ENCODE results near the gene TSFM. TPM values are rescaled to one million over a fixed set of nuclear protein-coding genes. Genes with fewer than 3 reads are reported as not detected.

TSFM gene
- total and polyA plus RNA-seq, 2 of the 13 experiments (the other 11 are each of a cell fraction or from before 2014, with no cell fraction given), result 29.8 to 68.3 TPM

DNA sequence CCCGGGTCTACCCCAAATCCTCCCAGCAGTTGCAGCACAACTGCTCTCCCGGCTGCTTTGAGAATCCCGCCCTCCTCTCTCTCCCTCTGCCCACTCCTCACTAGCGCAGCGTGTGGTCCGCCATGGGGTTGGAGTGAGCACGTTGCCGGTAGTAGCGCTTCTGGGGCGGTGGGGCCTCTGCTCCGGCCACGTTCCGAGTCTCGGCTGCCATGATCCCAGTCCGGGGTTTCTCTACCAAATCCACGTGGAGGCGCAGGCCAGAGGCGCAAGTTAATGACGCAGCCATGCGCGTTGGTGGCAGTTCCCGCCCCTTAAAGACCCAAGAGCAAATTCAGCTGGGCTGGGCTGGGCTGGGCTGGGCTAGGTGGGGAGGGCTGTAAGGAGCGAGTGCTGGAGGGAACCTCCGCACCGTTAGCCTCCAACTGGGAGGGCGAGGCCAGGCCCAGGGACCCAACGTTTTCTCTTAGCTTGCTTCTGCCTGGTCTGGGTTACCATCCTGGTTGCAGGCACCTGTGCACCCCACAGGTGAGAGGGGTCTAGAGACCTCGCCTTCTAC, 10.6 kb upstream of the TSFM start, which contains the start of gene METTL1 (continued):
- TF ChIP-seq ZGPAT (CRISPR knock-in tag; IDR thresholded peaks at IDR 0.05) (peak; percentile 59; the same call in 1 of the 2 replicates), TRIM22 (IDR thresholded peaks at IDR 0.05) (no peak), ZNF777 (CRISPR knock-in tag; IDR thresholded peaks at IDR 0.05) (no peak), MAFK (conservative IDR thresholded peaks at IDR 0.05 in 1 of 2, IDR thresholded peaks at IDR 0.05 in 1 of 2; ENCODE audit: low read length in 2 of 2) (no peak), PRDM10 (CRISPR knock-in tag; IDR thresholded peaks at IDR 0.05; ENCODE audit: low read depth) (0 out of 2 replicates have a peak, but pooled peaks have one; percentile 62), ZNF530 (CRISPR knock-in tag; IDR thresholded peaks at IDR 0.05; ENCODE audit: low read depth) (no peak), SMAD1 (CRISPR knock-in tag; IDR thresholded peaks at IDR 0.05; ENCODE audit: borderline replicate concordance, low read depth) (no peak), ZNF274 (CRISPR knock-in tag; IDR thresholded peaks at IDR 0.05) (peak; percentile 42; the same call in 1 of the 2 replicates), ZNF747 (CRISPR knock-in tag; IDR thresholded peaks at IDR 0.05; ENCODE audit: borderline replicate concordance) (peak; percentile 71; the same call in 1 of the 2 replicates), MEIS2 (CRISPR knock-in tag; IDR thresholded peaks at IDR 0.05) (no peak), MTERF4 (CRISPR knock-in tag; IDR thresholded peaks at IDR 0.05) (peak; percentile 83; the same call in 1 of the 2 replicates), ZNF546 (CRISPR knock-in tag; conservative IDR thresholded peaks at IDR 0.05) (peak; percentile 73; the same call in 1 of the 2 replicates), AKNA (CRISPR knock-in tag; IDR thresholded peaks at IDR 0.05; ENCODE audit: borderline replicate concordance) (no peak), ZNF639 (CRISPR knock-in tag; conservative IDR thresholded peaks at IDR 0.05) (0 out of 2 replicates have a peak, but pooled peaks have one; percentile 70)
